Effector CD4-positive, alpha-beta T cell (primary cell): ENCODE results near the gene LYRM4.

Experiments
- DNase-seq: peaks from one replicate; pipeline ENCODE4 v3.0.0-alpha.2; 2020

Gene LYRM4

GRCh38 chr6:5116243-5116991, 144.3 kb downstream of the LYRM4 start:
- DNase-seq = no peak

DNA sequence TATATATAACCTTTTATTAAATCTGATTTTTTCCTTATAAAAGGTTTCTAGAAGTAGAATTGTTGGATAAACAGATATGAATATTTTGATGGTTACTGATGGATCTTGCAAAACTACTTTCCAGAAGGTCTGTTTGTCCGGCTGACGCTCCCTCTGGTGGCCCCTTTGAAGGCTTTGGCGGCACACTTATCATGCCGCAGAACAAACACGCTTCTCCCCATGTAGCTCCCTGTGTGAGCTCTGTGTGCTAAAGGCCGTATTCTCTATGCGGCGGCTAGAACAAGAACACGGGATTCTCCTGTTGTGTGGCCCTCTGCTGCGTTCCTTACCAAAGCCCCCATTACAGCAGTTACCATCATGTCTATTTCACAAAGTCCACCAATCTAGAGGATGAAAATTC, 145.6 kb downstream of the LYRM4 start:
- DNase-seq = no peak

- DNase-seq = no peak
These were observed 147.7 kb downstream of the LYRM4 start for GRCh38 chr6:5113096-5113495.

GRCh38 chr6:5112066-5112799, 148.5 kb downstream of the LYRM4 start:
- DNase-seq = no peak

- DNase-seq = no peak
These were observed 149.1 kb downstream of the LYRM4 start for GRCh38 chr6:5111626-5112025.

GRCh38 chr6:5110246-5110645, 150.5 kb downstream of the LYRM4 start:
- no peak for DNase-seq

GRCh38 chr6:5109436-5109835, 151.3 kb downstream of the LYRM4 start:
- DNase-seq = no peak

DNA sequence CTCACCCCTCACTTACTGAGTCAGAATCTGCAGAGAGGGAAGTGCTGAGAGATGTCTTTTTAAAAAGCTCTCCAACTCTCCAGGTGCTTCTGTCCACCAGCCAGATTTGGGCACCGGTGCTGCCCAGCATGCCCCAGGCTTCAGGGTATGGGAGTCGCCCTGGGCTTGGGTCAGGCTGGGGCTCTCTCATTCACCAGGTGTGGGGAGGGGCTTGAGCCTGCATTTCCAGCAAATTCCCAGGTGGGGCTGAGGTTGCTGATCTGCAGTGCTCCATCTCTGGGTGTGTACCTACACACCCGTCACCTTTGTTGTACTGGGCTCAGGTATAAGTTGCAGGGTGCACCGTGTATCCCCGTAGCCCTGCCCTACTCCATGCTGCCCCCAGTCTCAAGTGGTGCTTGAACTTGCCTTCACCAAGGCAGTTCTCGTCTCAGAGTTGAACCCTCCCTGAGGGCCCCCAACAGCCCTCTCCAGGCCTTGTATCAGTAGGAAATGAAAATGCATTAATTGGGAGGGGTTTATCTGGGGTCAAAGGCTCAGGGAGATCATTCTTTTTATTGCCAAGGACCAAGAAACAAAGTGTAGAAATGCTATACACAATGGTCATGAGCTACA, 152.1 kb downstream of the LYRM4 start:
- DNase-seq = no peak

GRCh38 chr6:5108068-5108467, 152.7 kb downstream of the LYRM4 start:
- DNase-seq = no peak

DNA sequence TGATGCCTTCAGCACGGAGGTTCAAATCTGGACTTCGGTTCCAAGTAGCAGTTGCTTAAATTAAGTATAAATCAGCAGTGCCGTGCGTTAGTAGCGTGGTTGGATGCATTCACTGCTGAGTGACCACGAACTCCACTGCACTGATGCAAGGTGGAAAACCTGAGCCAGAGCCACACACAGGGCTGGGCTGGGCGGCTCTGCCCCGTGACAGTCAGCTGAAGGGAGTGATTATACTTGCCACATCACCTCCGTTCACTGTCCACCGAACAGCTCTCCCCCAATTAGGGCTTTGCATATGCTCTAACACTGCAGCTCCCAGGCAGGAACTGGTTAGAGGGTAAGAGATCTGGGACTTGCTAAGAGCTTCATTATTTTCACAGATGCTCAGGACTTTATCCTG, 153.4 kb downstream of the LYRM4 start:
- no peak for DNase-seq

DNA sequence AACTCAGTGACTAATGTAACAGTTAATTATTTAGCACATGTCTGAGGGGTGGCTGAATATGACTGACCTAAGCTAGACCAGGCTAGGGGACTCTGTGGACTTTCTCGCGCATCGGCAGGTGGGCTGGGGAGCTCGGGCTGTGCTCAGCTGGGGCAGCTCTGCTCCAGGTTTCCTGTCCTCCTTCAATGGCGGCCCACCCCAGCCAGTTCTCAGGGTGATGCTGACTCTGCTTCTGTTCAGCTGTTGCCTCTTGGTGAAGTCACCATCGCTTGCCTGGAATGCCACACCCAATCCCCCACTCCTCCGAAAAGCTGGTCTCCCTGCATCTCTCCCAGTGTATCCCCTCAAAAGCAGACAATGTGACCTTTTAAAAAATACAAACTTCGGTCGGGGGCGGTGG, 155.6 kb downstream of the LYRM4 start:
- no peak for DNase-seq

DNA sequence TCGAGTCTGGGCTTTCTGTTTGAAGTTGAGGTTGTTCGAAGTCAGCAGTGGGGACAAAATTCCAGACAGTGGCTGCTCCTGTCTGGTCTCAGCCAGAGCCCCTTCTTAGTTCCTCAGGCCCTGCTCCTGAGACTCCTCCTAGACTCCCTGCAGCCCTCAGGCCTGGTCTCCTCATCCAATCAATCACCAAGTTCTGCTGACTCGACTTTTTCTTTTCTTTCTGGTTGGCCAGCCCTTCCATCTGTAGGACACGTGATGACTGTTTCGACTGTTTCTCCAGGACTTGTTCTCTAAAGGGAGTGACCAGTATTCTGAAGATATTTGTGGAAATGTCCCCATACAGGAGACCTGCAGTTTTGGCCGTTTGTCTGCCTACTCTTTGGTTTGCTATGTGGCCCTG, 156.1 kb downstream of the LYRM4 start:
- no peak for DNase-seq

DNA sequence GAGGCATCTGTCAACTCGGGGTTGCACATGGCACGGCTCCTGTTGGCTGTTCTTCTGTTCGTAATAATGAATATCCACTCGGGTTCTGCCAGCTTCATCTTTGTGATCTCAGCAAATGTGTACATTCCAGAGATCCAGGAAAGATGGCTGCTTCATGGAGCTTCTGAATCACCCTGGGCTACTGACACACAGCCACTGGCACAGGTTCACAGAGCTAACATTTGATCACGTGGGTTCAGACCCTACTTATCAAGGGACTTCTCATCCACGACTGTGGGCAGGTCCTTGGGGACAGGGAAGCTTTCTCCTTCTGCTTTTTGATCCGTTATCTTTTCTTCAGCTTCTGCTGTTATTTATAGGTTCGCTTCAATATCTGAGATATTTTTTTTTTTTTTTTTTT, 157.5 kb downstream of the LYRM4 start:
- DNase-seq = no peak

GRCh38 chr6:5102267-5102970, 158.3 kb downstream of the LYRM4 start:
- no peak for DNase-seq

GRCh38 chr6:5100806-5101205, 159.9 kb downstream of the LYRM4 start:
- DNase-seq = no peak

- DNase-seq = no peak
These were observed 161.2 kb downstream of the LYRM4 start for GRCh38 chr6:5099537-5099936.

GRCh38 chr6:5098501-5099270, 162.1 kb downstream of the LYRM4 start:
- no peak for DNase-seq

DNA sequence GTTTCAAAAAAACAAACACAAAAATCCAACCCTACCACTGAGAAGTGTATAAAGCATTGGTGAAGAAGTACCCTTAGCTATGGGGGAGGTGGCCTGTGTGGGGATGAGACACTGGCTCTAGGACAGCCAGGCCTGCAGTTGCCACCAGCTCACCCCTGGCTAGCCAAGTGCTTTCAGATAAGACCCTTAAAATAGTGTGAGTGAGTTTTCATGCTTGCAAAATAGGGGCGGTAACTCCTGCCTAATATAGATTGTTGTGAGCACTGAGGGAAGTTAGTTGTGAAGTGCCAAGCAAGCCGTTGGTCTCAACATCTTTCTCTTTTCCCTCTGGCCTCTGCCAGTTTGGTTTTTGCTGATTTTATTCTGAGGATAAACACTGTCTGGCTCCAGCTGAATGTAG, 164.3 kb downstream of the LYRM4 start:
- DNase-seq = no peak

GRCh38 chr6:5095236-5095635, 165.5 kb downstream of the LYRM4 start:
- DNase-seq = no peak

DNA sequence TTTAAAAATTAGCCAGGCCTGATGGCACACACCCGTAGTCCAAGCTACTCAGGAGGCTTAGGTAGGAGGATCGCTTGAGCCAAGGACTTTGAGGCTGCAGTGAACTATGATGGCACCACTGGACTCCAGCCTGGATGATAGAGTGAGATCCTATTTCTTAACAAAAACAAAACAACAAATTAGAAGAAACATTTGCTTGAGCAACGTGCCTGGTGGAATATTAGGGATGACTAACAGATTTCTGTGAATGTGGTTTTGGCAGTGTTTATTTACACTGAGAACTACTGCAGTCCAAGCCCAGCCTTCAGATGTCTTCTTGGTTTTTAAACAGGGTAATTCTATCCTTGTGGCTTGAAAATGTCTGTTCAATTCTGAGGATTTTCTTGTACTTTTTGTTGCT, 166.4 kb downstream of the LYRM4 start:
- no peak for DNase-seq

DNA sequence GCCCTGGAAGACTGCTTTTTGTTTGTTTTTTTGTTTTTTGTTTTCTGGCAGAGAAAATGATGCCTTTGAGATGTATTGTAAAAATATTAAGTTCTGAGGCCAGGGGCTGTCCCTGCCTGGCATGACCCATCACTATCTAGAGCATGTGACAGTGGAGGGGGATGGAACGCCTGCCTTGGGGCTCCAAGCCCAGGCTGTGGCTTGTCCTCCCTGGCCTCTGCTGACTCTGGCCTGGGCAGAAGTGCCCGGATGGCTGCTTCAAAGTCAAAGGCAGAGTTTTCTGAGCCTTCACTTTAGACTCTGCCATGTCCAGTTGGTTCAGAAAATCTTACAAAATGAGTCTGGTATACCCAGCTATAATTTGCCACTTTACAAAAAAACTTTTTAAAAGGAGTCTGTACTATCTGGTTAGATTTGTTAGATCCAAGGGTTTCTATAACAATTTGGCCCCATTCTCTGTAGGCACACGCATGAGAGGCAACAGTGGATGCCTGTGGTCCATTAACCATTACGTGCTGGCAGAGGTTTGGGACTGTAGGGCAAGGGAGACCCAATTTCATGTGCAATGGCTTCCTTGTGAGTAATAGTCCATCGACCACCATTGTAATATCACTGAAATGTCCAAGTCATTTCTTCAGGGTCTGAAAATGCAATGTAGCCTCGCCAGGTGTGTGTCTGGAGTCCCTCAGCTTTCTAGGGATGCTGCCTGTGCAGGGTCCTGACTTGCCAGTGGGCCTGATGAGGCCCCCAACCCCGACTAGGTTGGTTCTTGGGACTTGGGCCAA, 167.3 kb downstream of the LYRM4 start:
- DNase-seq = no peak
